SK-N-MC (cell line): ENCODE results near the gene MTX1.

Experiments
- DNase-seq: peaks from one replicate; pipeline ENCODE4 v3.0.0-alpha.2; 2011; ENCODE audit warnings: low read depth, low spot score
- H3K27ac ChIP-seq: fragments of 200-600 bp; sonication (generic); 2 replicates; pipeline ENCODE4 v1.5.1; 2016; ENCODE audit warnings: mixed run types
- H3K36me3 ChIP-seq: fragments of 200-600 bp; sonication (generic); 2 replicates; pipeline ENCODE4 v1.6.1; 2017; ENCODE audit warnings: antibody characterized with exemption, low read length, mixed read lengths; ENCODE audit not compliant: insufficient read depth
- H3K4me3 ChIP-seq: fragments of 200-600 bp; sonication (generic); 2 replicates; pipeline ENCODE4 v1.5.1; 2016
- H3K9ac ChIP-seq: fragments of 200-600 bp; sonication (generic); 2 replicates; pipeline ENCODE4 v1.8.0; 2017; ENCODE audit warnings: mixed run types, mixed read lengths; ENCODE audit not compliant: insufficient read length
- H3K9me3 ChIP-seq: fragments of 200-600 bp; sonication (generic); 2 replicates; pipeline ENCODE4 v1.6.1; 2017; ENCODE audit warnings: low read depth, mild to moderate bottlenecking, antibody characterized with exemption, low read length, moderate library complexity, mixed read lengths
- EZH2 ChIP-seq: fragments of 200-600 bp; sonication (generic); IDR thresholded peaks from one replicate; pipeline ENCODE4 v1.6.1; 2017; ENCODE audit warnings: antibody characterized with exemption
- FOXP2 ChIP-seq: optimal IDR thresholded peaks from 2 replicates; pipeline ENCODE3; 2011; ENCODE audit warnings: mild to moderate bottlenecking, moderate library complexity; ENCODE audit not compliant: insufficient read depth; ENCODE audit errors: extremely low read length, control extremely low read depth
- POLR2AphosphoS5 ChIP-seq: IDR thresholded peaks from 2 replicates; pipeline ENCODE4 v1.6.1; 2012; ENCODE audit warnings: mild to moderate bottlenecking, low read depth, low read length, borderline replicate concordance

MTX1 gene

DNA sequence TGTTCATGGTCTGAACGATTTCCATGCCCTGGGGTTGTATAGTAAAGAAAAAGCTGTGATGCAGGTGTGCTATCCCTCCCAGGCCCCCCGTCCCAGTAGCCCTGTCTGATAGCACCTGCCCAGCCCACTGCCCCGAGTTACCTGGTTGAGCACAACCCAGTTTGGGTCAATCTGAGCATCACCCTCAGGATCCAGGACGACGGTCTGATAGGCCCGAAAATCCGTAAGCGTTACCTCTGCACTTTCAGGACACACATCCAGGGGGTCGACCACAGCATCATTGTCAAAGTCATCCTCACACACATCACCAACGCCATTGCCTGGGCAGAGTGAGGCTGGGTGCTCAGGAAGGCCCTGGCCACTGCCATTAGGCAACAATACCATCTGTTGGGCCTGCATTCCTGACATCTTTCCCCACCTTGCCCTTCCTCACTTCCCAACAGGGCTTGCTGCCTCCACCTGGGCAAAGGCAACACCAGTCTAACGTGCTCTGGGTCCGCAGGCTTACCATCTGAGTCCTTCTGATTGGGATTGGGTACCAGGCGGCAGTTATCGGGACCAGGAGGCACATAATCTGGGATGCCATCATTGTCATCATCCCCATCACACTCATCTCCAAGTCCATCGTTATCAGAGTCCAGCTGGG lies 10.5 kb upstream of the MTX1 start:
- TF ChIP-seq POLR2AphosphoS5: no peak
- no peak for TF ChIP-seq FOXP2
- TF ChIP-seq EZH2: no peak
- H3K36me3 ChIP-seq: peaks cover 19% of the 10 kb centered on the region; the same call in 1 of the 2 replicates
- H3K4me3 ChIP-seq: no peak overlapping the region
- no peak overlapping the region for H3K27ac ChIP-seq
- DNase-seq: no peak
- no peak overlapping the region for H3K9ac ChIP-seq
- H3K9me3 ChIP-seq: no peaks in the 10 kb centered on the region

DNA sequence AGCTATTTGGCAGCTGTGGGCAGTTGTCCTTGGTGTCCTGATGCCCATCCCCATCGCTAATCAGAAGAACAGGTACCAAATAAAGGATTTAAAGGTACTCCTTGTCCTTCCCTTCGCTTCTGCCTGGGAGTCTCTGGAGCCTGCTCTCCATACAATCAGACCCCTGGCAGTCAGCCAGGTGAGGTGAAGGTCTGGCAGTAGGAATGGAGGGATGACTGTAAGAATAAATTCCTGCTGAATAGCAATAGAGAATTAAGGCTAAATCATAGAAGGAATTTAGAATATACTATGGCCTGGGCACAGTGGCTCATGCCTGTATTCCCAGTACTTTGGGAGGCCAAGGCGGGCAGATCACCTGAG lies 10.0 kb upstream of the MTX1 start:
- DNase-seq: no peak
- Histone ChIP-seq H3K9me3 (no peaks in the 10 kb centered on the region), H3K27ac (no peak overlapping the region), H3K9ac (no peak overlapping the region), H3K36me3 (peaks cover 19% of the 10 kb centered on the region; the same call in 1 of the 2 replicates), H3K4me3 (no peak overlapping the region)
- no peak for TF ChIP-seq POLR2AphosphoS5
- TF ChIP-seq EZH2: no peak
- TF ChIP-seq FOXP2: no peak

- no peak overlapping the region for H3K4me3 ChIP-seq
- no peak overlapping the region for H3K9ac ChIP-seq
- no peak overlapping the region for H3K27ac ChIP-seq
- DNase-seq: no peak
- no peak for TF ChIP-seq FOXP2
- TF ChIP-seq POLR2AphosphoS5: peak; percentile 20; the same call in 1 of the 2 replicates
- TF ChIP-seq EZH2: no peak
- peaks cover 19% of the 10 kb centered on the region; the same call in 1 of the 2 replicates for H3K36me3 ChIP-seq
- H3K9me3 ChIP-seq: no peaks in the 10 kb centered on the region
Measured at GRCh38 chr1:155199792-155200191, 8.7 kb upstream of the MTX1 start.

- Histone ChIP-seq H3K9me3 (no peaks in the 10 kb centered on the region), H3K36me3 (peaks cover 19% of the 10 kb centered on the region; the same call in 1 of the 2 replicates), H3K4me3 (no peak overlapping the region), H3K9ac (no peak overlapping the region), H3K27ac (no peak overlapping the region)
- no peak for TF ChIP-seq FOXP2
- no peak for TF ChIP-seq POLR2AphosphoS5
- no peak for TF ChIP-seq EZH2
- no peak for DNase-seq
Measured at GRCh38 chr1:155200920-155201319, 7.6 kb upstream of the MTX1 start.

DNA sequence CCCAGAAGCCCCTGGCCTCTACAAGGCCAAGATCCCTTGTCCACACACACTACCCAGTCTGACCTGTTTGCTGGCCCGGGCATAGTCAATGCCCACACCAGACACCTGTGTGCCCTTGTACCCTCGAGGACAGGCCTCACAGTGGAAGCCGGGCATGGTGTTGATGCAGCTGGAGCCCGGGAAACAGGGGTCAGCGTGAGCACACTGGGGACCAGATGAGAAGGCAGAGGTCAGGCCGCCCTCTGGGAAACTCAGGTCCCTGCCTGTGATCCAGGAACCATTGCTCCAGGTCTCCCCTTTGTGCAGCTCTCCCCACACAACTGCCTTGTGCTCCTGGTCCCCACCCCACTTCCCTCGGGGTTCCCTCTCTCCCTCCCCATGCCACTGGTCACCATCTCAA lies 6.3 kb upstream of the MTX1 start:
- no peak for DNase-seq
- Histone ChIP-seq H3K36me3 (peaks cover 14% of the 10 kb centered on the region; the same call in 1 of the 2 replicates), H3K4me3 (no peak overlapping the region), H3K9me3 (no peaks in the 10 kb centered on the region), H3K27ac (no peak overlapping the region), H3K9ac (no peak overlapping the region)
- TF ChIP-seq EZH2 (no peak), POLR2AphosphoS5 (no peak)

DNA sequence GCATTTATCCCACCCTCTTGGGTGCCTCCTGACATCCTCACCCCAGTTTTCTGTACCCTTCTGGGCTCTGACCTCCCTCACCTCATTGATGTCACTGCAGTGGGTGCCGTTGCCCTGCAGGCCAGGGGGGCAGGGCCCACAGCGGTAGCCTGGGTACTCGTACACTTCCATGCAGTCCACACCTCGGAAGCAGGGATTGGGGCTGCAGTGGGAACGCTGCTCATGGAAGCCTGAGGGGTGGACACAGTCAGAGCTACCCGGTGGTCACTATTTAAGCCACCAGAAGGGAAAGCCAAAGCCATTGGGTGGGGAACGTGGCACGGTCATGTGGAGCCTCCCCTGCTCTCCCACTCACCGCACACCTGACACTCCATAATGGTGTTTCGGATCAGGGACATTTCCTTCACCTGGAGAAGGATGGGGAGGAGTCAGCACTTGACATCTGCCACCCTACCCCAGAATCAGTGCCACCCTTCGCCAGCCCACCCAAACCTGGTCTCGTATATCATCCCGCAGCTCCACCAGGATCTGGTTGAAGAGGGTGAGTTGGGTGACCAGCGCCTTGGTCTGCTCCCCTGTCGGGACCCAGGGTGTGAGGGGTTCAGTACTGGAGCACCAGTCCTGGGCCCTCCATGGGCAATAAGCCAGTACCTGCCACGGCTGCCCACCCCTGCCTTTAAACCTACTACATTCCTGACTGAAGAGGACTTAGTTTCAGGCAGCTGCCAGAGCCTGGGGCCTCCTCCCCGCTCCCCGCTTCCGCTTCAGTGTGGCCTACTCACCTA lies 5.6 kb upstream of the MTX1 start:
- Histone ChIP-seq H3K9ac (no peak overlapping the region), H3K4me3 (no peak overlapping the region), H3K36me3 (peaks cover 7% of the 10 kb centered on the region; the same call in 1 of the 2 replicates), H3K9me3 (no peaks in the 10 kb centered on the region), H3K27ac (no peak overlapping the region)
- TF ChIP-seq EZH2 (no peak), POLR2AphosphoS5 (no peak; the same call in 1 of the 2 replicates), FOXP2 (no peak)
- no peak for DNase-seq

DNA sequence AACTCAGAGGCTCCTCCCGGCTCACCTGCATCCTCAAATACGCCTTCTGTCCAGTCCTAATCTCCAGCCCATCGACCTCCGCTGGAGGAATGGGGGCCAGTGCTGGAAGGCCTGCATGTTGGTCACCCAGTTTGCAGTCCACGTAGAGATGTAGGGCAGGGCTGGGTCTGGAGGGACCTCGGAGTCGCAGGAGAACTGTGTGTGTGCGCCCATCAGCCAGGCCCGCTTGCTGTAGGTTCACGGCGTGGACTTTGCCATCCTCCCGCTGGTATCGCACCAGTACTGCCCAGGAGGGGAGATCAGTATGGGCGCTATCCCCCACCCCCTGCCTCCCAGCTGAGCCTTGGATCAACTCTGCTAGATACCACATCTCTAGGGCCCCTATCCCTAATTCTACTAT lies 3.5 kb upstream of the MTX1 start:
- H3K4me3 ChIP-seq: no peak overlapping the region
- no peak for TF ChIP-seq POLR2AphosphoS5
- TF ChIP-seq FOXP2: no peak
- DNase-seq: no peak
- H3K27ac ChIP-seq: no peak overlapping the region
- H3K9me3 ChIP-seq: no peaks in the 10 kb centered on the region
- no peaks in the 10 kb centered on the region for H3K36me3 ChIP-seq
- no peak overlapping the region for H3K9ac ChIP-seq

GRCh38 chr1:155205969-155206593 lies 2.4 kb upstream of the MTX1 start:
- H3K27ac ChIP-seq: no peak overlapping the region
- no peak for TF ChIP-seq FOXP2
- no peak for TF ChIP-seq POLR2AphosphoS5
- TF ChIP-seq EZH2: no peak
- no peak overlapping the region for H3K9ac ChIP-seq
- H3K36me3 ChIP-seq: no peaks in the 10 kb centered on the region
- no peaks in the 10 kb centered on the region for H3K9me3 ChIP-seq
- H3K4me3 ChIP-seq: no peak overlapping the region
- DNase-seq: no peak
